Natural killer cell treated with Interleukin-12 subunit alpha and Interleukin-12 subunit beta and Interleukin-15 and Interleukin-18, amount 100 ng/mL, for 72 hours (primary cell): ENCODE data around the gene NKD1. TPM values are rescaled to one million over a fixed set of nuclear protein-coding genes. Genes with fewer than 3 reads are reported as not detected.

Experiments used
- ATAC-seq, 2 donors: fragments of 150-1000 bp; cut with Tn5 transposase in 1 of 2; sonication (Bioruptor Pico), chemical (Tn5 transposase) in 1 of 2; 2 replicates each; pipeline ENCODE4 v1.10.0; 2021
- DNase-seq: peaks from one replicate; pipeline ENCODE4 v3.0.0; 2022; ENCODE audit warnings: low spot score
- H3K27ac Mint-ChIP-seq, 2 donors: 1 replicate in 1 of 2; 2 replicates in 1 of 2; pipeline ENCODE4 v1.8.0; 2022; ENCODE audit warnings: mixed read lengths in 2 of 2, mild to moderate bottlenecking in 1 of 2, moderate library complexity in 1 of 2
- H3K27me3 Mint-ChIP-seq, 2 donors: 1 replicate in 1 of 2; 2 replicates in 1 of 2; pipeline ENCODE4 v1.8.0; 2022; ENCODE audit warnings: mixed read lengths in 2 of 2
- H3K36me3 Mint-ChIP-seq: one replicate; pipeline ENCODE4 v1.8.0; 2022; ENCODE audit warnings: mixed read lengths
- H3K4me1 Mint-ChIP-seq, 2 donors: 1 replicate in 1 of 2; 2 replicates in 1 of 2; pipeline ENCODE4 v1.8.0; 2022; ENCODE audit warnings: low read depth in 2 of 2, mixed read lengths in 2 of 2, mild to moderate bottlenecking in 1 of 2
- H3K4me3 Mint-ChIP-seq: one replicate; pipeline ENCODE4 v1.8.0; 2022; ENCODE audit warnings: mixed read lengths
- H3K9me3 Mint-ChIP-seq: 2 replicates; pipeline ENCODE4 v1.8.0; 2022; ENCODE audit warnings: mixed read lengths
- total RNA-seq, 2 donors: library from RNA; stranded (reverse); gene quantifications; one replicate each; pipeline ENCODE4 v1.2.3, GENCODE V29; 2022

NKD1 gene
- total RNA-seq, 2 donors from 2014 or later: 0.29 to 0.86 TPM

DNA sequence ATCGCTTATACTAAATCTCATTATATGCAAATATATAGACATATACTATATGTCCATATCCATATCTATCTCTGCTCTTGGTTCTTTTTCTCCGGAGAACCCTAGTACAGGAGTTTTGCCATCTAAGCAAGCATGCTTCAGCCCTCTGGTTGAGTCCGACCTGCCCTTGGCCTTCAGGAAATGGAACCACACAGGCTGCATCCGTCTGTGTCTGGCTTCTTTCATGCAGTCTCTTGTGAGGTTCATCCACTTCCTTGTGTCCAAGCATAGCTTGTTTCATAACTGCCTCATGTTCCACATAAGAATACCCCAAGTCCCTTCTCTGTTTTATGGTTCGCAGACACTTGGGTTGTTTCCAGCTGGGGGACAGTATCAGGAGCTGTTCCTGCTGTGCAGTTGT is 116.1 kb downstream of the NKD1 start:
- DNase-seq (no peak), ATAC-seq (no peak)
- H3K27me3 Mint-ChIP-seq: no peaks in the 10 kb centered on the region
- H3K4me1 Mint-ChIP-seq: peaks cover 17 to 31% of the 10 kb centered on the region in 2 donors
- no peaks in the 10 kb centered on the region for H3K9me3 Mint-ChIP-seq
- no peaks in the 10 kb centered on the region for H3K36me3 Mint-ChIP-seq
- peak overlapping the region; percentile 63 to 77 for H3K27ac Mint-ChIP-seq
- H3K4me3 Mint-ChIP-seq: no peak overlapping the region

DNA sequence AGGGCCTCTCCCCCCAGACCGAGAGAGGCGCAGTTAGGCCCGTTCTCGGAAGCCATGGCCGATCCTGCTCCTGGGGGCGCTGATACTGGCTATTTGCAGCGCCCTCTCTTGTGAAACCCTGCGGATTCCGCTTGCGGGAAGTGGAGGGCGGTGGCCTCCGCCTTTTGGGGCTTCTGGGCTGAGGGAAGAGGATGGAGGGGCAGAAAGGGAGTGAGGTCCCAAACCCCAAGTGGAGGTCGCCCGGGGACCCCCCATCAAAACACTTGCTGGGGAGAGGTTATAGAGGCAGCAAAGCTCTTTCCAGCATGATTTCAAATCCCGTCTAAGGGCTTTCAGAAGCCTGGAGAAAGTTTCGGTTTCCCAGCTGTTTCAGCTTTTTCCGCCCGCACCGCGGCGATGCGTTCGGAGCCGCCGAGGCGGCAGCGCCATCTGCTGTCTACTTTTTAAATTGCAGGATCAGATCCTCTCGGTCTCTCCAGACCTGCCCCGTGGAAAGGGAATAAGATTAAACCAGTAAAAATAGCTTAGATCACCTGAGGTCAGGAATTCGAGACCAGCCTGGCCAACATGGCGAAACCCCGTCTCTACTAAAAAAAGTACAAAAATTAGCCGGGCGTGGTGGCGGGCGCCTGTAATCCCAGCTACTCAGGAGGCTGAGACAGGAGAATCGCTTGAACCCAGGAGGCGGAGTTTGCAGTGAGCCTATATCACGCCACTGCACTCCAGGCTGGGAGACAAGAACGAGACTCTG is 117.1 kb downstream of the NKD1 start:
- no peaks in the 10 kb centered on the region for H3K9me3 Mint-ChIP-seq
- H3K36me3 Mint-ChIP-seq: no peaks in the 10 kb centered on the region
- no peaks in the 10 kb centered on the region for H3K27me3 Mint-ChIP-seq
- H3K4me1 Mint-ChIP-seq: peaks cover 15 to 31% of the 10 kb centered on the region in 2 donors
- ATAC-seq (peak; percentile 70 to 80), DNase-seq (peak; percentile 82)
- H3K4me3 Mint-ChIP-seq: peak overlapping the region; percentile 78
- peak overlapping the region; percentile 63 to 77 for H3K27ac Mint-ChIP-seq

DNA sequence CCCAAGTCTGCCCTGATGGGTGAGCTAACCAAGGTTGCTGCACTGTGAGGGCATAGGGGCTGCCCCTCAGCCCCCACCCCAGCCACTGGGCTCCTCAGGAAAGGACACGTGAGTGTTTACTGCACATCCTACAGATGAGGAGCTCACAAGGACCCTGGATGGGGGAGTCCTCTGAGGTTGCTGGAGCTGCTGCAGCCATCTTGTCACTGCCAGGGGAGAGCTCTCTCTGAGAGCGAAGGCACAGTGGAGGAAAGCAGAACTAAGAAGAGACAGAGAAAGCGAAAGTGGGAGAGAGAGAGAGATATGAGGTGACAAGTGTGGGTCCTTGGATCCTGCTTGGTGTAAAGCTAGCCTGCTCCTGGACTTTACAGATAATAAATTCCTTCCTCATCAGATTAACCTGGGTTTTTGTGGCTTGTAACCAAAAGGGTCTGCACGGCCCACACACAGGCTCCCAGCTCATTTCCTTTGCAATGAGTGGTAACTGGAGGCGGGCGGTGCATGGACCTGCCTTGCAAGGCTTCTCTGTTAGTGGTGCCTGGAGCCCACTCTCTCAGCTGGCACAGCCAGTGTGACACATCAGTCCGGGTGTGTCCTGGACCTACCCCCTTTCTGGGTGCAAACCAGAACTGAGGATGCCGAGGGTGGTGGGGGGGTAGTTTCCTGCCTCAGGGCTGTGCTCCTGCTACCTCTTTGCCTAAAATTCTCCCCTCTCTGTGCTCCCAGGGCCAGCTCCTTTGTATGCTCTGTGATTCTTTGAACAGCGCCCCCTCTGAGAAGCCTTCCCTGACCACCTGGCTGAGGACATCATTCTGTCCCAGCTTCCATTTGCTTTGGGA is 118.7 kb downstream of the NKD1 start:
- ATAC-seq (peak; percentile 81 to 82), DNase-seq (no peak)
- H3K27me3 Mint-ChIP-seq: no peaks in the 10 kb centered on the region
- H3K4me3 Mint-ChIP-seq: peak overlapping the region; percentile 89
- peak overlapping the region; percentile 60 to 78 for H3K27ac Mint-ChIP-seq
- H3K4me1 Mint-ChIP-seq: peaks cover 24 to 38% of the 10 kb centered on the region in 2 donors
- H3K36me3 Mint-ChIP-seq: peaks cover 7% of the 10 kb centered on the region
- H3K9me3 Mint-ChIP-seq: peaks cover 3% of the 10 kb centered on the region

DNA sequence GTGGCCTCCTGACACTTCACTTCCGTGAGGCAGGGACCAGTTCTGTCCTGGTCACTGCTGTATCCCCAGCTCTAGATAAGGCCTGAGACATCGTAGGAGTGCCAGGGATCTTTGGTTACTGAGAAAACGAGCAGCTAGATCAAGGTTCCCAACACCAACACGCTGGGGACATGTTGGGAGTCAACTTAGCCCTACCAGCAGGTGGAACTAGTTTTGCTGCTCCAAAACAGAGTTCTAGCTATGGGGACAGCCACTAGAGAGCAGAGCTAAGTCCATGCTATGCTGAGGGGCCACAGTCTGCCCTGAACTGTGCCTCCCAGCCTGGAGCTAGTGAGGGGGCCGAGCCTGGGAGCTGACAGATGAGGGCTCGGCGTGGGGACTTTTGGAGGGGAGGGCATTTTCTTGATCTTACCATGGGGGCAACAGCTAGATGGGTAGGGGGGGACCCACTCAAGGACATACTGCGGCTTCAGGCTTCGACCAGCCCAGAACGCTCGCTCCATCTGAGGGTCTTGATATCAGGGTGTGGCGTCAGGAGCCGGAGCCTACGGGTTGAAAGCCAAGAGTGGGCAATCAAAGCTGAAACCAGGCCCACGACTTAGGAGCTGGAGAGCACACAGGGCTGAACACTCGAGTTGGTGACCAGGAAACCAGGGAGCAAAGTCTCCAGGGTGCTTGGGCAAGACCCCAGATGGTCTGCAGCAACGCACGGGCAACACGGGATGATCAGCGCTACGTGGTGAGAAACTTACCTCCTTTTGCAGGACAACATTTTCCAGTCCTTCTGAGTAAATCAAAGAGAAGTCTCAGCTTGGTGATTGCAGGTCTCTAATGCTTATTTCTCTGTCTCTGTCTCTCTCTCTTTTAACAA is 119.5 kb downstream of the NKD1 start:
- Mint-ChIP-seq H3K4me1 (peaks cover 24 to 38% of the 10 kb centered on the region in 2 donors), H3K9me3 (peaks cover 7% of the 10 kb centered on the region), H3K4me3 (peak overlapping the region; percentile 89), H3K27ac (peak overlapping the region; percentile 60 to 78), H3K27me3 (no peaks in the 10 kb centered on the region), H3K36me3 (peaks cover 16% of the 10 kb centered on the region)
- no peak for ATAC-seq
- no peak for DNase-seq

DNA sequence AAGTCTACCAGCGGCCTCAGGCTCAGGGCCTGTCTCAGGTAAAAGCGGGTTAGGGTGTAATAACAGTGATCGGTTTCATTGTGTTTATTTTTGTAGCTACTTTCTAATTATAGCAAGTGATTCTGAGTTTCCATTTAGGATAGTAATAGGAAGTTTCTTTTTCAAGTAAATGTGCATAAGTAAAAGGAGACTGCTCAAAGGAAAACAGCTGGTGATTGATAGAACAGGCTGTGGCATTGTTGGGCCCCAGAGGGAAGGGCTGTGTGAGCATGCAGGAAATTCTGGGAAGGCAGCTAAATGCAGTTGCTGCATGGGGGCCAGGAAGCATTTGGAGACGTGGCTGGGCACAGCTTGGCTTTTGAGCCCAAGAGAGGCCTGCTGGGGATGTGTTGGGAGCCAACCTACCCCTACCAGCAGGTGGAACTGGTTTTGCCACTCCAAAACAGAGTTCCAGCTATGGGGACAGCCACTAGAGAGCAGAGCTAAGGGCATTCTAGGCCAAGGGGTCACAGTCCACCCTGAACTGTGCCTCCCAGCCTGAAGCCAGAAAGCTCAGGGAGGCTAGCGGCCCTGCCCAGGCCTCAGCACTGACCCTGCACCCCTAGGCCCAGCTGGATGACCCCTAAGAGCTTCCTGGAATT is 120.3 kb downstream of the NKD1 start:
- ATAC-seq: no peak
- H3K36me3 Mint-ChIP-seq: peaks cover 21% of the 10 kb centered on the region
- H3K4me3 Mint-ChIP-seq: no peak overlapping the region
- H3K27ac Mint-ChIP-seq: peak overlapping the region in 1 of 2 donors; percentile 78
- DNase-seq: no peak
- H3K27me3 Mint-ChIP-seq: no peaks in the 10 kb centered on the region
- peaks cover 7% of the 10 kb centered on the region for H3K9me3 Mint-ChIP-seq
- peaks cover 24 to 38% of the 10 kb centered on the region in 2 donors for H3K4me1 Mint-ChIP-seq

DNA sequence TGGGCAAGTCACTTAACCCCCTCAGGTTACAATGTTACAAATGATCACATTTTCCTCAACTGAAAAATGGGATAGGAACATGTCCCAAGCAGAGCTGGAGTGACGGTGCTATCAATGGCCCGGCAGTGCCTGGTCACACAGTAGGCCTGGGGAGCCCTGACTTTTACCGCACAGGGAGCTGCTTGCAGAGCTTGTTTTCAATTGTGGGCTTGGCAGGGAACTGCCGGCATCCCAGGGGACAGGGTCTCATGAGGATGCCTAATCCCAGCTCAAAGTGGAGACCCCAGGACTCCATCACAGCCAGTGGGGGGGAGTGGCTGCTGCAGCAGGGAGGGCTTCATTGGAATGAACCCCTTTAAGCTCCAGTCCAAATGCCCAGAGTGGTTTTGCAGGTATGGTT is 121.5 kb downstream of the NKD1 start:
- Mint-ChIP-seq H3K36me3 (peaks cover 23% of the 10 kb centered on the region), H3K4me3 (no peak overlapping the region), H3K27ac (no peak overlapping the region), H3K27me3 (no peaks in the 10 kb centered on the region), H3K4me1 (peaks cover 24 to 37% of the 10 kb centered on the region in 2 donors), H3K9me3 (peaks cover 7% of the 10 kb centered on the region)
- no peak for DNase-seq
- no peak for ATAC-seq

DNA sequence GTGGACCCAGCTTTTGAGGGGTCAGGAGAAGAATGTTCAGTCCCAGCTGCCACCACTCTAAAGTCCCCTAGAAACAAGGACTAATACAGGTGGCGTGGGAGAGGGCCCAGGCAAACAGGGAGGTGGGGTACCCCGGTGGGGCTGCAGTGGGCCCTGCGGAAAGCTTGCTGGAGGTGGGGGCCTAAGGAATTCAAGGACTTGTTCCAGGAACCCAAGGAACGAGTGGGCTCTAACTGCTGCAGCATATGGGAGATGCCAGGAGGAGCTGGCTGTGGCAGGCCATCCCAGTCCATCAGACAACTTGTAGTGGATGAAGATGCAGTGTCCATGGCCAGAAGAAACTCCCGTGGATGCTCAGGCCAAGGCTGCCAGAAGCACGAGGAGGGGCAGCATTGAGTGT is 122.3 kb downstream of the NKD1 start:
- no peak for DNase-seq
- H3K4me3 Mint-ChIP-seq: no peak overlapping the region
- H3K4me1 Mint-ChIP-seq: peaks cover 24 to 30% of the 10 kb centered on the region in 2 donors
- ATAC-seq: no peak
- H3K27ac Mint-ChIP-seq: no peak overlapping the region
- peaks cover 7% of the 10 kb centered on the region for H3K9me3 Mint-ChIP-seq
- H3K36me3 Mint-ChIP-seq: peaks cover 27% of the 10 kb centered on the region
- no peaks in the 10 kb centered on the region for H3K27me3 Mint-ChIP-seq

DNA sequence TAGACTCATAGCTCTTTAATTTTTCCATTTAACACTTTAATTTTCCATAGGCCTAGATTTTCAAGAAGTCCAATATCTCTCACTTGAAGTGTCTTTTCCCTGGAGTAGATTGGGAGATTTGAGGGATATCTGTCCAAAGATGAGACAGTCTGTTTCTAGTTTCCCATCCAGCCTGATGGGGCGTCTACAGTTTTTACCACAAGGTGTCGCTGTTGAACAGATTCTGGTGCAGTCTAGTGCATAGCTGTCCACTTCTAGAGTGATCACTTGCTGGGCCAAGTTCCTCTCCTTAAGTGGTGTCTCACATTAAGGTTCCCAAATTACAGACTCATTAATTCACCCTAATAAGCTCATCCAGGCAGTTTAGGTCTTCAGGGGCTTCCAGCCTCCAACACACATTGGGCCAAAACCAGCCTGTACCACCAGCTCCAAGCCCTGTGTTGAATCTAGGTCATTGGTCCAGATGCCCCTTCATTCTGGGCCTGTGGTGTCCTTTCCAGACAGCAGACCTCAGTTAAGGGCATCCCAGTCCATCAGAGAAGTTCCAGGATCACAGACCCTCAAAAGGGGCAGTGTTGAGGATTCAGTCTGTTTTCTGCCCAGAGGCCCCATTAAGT is 123.6 kb downstream of the NKD1 start:
- no peak overlapping the region for H3K4me3 Mint-ChIP-seq
- peaks cover 22 to 24% of the 10 kb centered on the region in 2 donors for H3K4me1 Mint-ChIP-seq
- H3K9me3 Mint-ChIP-seq: peaks cover 7% of the 10 kb centered on the region
- peak overlapping the region; percentile 34 to 38 for H3K27ac Mint-ChIP-seq
- ATAC-seq: peak in 1 of 2 donors; percentile 34
- no peaks in the 10 kb centered on the region for H3K27me3 Mint-ChIP-seq
- H3K36me3 Mint-ChIP-seq: peaks cover 27% of the 10 kb centered on the region
- DNase-seq: no peak

DNA sequence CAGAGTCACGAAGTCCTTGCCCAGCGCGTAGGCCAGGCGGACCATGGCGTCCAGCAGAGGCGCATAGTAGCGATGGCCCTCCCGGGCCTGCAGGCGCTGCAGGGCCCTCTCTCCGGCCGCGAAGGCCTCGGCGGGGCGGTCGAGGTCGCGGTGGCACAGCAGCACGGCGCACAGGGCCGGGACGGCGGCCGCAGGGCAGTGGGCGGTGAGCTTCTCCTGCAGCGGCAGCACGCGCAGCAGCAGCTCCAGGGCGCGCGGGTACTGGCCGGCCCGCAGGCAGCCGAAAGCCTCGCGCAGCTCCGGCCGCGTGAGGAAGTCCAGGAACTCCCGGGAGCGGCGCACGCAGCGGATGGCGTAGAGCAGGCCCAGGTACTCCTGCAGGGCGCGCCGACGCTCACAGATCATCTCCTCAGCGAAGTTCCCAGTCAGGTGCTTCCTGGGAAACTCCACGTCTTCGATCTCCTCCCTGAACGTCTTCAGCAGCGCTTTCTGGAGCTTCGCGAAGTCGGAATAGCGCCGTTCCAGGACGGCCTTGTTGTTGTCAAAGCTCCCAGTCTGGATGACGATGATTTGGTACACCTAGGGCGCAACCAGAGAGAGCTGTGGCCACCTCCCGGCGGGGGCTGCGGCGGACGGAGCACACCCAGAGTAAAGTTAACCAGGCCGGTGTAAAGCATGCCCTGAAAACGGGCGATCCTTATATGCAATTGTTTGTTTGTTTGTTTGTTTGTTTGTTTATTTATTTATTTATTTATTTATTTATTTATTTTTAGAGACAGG is 125.5 kb downstream of the NKD1 start:
- Mint-ChIP-seq H3K4me1 (peaks cover 13 to 24% of the 10 kb centered on the region in 2 donors), H3K4me3 (no peak overlapping the region), H3K27ac (no peak overlapping the region), H3K36me3 (peaks cover 27% of the 10 kb centered on the region), H3K27me3 (no peaks in the 10 kb centered on the region), H3K9me3 (peaks cover 7% of the 10 kb centered on the region)
- no peak for DNase-seq
- ATAC-seq: no peak

DNA sequence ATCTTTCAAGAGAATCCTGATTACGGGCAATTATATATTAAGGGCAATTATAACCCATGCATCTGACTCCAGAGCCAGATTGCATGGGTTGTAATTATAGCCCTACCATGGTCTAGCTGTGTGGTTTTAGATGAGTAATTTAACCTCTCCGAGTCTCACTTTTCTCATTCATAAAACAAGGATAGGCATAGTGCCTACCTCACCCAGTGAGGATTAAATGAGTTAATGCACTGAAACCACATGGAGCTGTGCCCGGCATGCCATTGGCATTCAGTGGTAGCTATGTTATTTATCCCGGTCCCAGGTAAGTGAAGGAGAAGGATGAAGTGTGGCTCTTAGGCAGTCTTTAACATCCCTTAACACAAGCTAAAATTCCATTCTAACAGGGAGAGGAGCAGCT is 126.6 kb downstream of the NKD1 start:
- DNase-seq (no peak), ATAC-seq (no peak)
- Mint-ChIP-seq H3K9me3 (peaks cover 7% of the 10 kb centered on the region), H3K27me3 (no peaks in the 10 kb centered on the region), H3K27ac (no peak overlapping the region), H3K4me3 (no peak overlapping the region), H3K4me1 (peaks cover 22 to 32% of the 10 kb centered on the region in 2 donors), H3K36me3 (peaks cover 27% of the 10 kb centered on the region)

DNA sequence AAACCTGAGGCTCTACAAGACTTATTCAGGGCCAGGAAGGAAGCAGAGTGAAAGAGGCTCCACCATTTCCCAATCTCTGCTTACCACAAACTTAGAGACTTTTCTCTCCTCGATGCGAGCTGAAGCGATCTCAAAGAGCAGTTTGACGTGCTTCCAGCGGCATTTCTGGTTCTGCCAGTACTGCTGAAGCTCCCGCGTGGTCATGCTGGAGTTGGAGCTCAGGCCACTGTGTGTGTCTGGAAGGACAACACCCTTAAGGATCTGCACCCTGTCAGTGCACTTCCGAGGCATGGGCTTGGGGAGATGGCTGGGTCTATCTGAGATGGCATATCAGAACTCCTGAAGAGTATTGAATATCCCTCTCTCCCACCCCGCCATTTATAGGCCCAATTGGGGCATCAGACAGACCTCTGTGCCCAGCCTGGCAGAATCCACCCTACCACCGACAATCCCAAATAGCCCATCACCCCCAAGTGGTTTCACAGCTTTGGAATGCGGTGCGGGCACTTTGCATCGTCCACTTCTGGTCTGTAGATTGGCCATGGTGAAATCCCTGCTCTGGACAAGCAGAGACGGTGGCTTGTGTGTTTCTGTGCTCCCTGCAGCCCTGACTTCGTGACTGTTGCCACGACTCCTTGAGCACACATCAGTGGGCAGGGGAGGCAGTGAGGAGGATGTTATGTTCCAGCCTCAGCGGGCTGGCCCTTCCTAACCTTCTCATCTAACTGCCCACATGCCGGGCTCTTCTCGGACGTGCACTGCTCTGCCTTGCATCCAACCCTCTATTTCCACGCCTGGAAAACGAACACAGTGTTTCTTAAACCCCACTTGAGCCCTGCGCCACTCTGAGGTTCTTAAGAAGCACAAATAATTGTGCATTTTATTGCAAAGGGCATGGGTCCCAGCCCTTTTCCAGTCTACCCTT is 127.8 kb downstream of the NKD1 start:
- Mint-ChIP-seq H3K4me3 (no peak overlapping the region), H3K9me3 (peaks cover 7% of the 10 kb centered on the region), H3K4me1 (peaks cover 30 to 35% of the 10 kb centered on the region in 2 donors), H3K27ac (peak overlapping the region in 1 of 2 donors; percentile 90), H3K27me3 (no peaks in the 10 kb centered on the region), H3K36me3 (peaks cover 27% of the 10 kb centered on the region)
- no peak for DNase-seq
- no peak for ATAC-seq
